ENCODE data around the gene JPT2.

- TF ChIP-seq POLR2A (IDR thresholded peaks at IDR 0.05), result no peak
- no peak for TF ChIP-seq CTCF (IDR thresholded peaks at IDR 0.05 in 8 of 11, conservative IDR thresholded peaks at IDR 0.05 in 3 of 11)
These were observed 10.9 kb downstream of the JPT2 start for GRCh38 chr16:1688807-1689560.
